ENCODE results near the gene COMMD9. TPM values are rescaled to one million over a fixed set of nuclear protein-coding genes. Genes with fewer than 3 reads are reported as not detected.

COMMD9 gene
- total and polyA plus RNA-seq, 2 donors (not counting 1 experiment from before 2014, with no cell fraction given) = 41.3 to 47.4 TPM

- no peaks in the 10 kb centered on the region for H4K20me1 ChIP-seq (ENCODE audit: control insufficient read depth, insufficient read depth, low read length, poor library complexity, severe bottlenecking)
- no peak overlapping the region for H3K27ac ChIP-seq (ENCODE audit: low read length in 2 of 2)
- CTCF ChIA-PET = interaction anchor here (0.7 kb wide), 1 partner anchor 409 kb away, joined by 3 read pairs; no protein-coding TSS in a partner anchor
- no peak overlapping the region for H3K4me3 ChIP-seq (ENCODE audit: control extremely low read depth in 1 of 5, extremely low read depth in 1 of 5, insufficient read depth in 1 of 5, low read depth in 2 of 5, low read length in 4 of 5)
- TF ChIP-seq EZH2 (IDR thresholded peaks at IDR 0.05; ENCODE audit: borderline replicate concordance, insufficient read depth, low read depth, low read length, poor library complexity, severe bottlenecking) (no peak), CTCF (IDR thresholded peaks at IDR 0.05) (no peak)
- peaks cover 35% of the 10 kb centered on the region for H3K27me3 Mint-ChIP-seq
- H3K4me1 Mint-ChIP-seq = no peaks in the 10 kb centered on the region
- intact Hi-C loops (cut with micrococcal nuclease) = no loop called here
- DNase-seq = no peak
- no peak overlapping the region for H3K4me3 Mint-ChIP-seq
- no peak overlapping the region for H2AFZ ChIP-seq (ENCODE audit: insufficient read depth, low read depth, low read length, poor library complexity, severe bottlenecking)
- H3K4me1 ChIP-seq (ENCODE audit: control insufficient read depth in 2 of 2, insufficient read depth in 2 of 2, low read length in 2 of 2) = no peaks in the 10 kb centered on the region
- 88% methylated on average over 4 of the region's 4 CpGs for WGBS (ENCODE audit: insufficient coverage)
- H3K9me3 Mint-ChIP-seq (ENCODE audit: insufficient read depth) = no peaks in the 10 kb centered on the region
- ATAC-seq (ENCODE audit: low read depth) = no peak
- H3K9me3 ChIP-seq (ENCODE audit: control extremely low read depth in 1 of 3, control insufficient read depth in 2 of 3, insufficient read depth in 1 of 3, low read length in 2 of 3) = peaks cover 0 to 4% (median 0%) of the 10 kb centered on the region in 3 donors
- no peak overlapping the region for H3K4me2 ChIP-seq (replicated peaks; ENCODE audit: low read depth, low read length, poor library complexity, severe bottlenecking)
- no peak overlapping the region for H3K9ac ChIP-seq (ENCODE audit: low read length)
- no peak overlapping the region for H3K27ac Mint-ChIP-seq
- POLR2A ChIA-PET = no interaction called here
- no peaks in the 10 kb centered on the region for H3K79me2 ChIP-seq (ENCODE audit: control insufficient read depth, insufficient read depth, low read length)
- no peaks in the 10 kb centered on the region for H3K36me3 ChIP-seq (replicated peaks in 1 of 2; ENCODE audit: control extremely low read depth in 1 of 2, control insufficient read depth in 1 of 2, extremely low read depth in 1 of 2, insufficient read depth in 2 of 2, low read length in 1 of 2)
- H3K27me3 ChIP-seq (replicated peaks in 1 of 4; ENCODE audit: control extremely low read depth in 1 of 4, control insufficient read depth in 3 of 4, insufficient read depth in 4 of 4, low read length in 3 of 4) = peaks cover 0 to 6% (median 1%) of the 10 kb centered on the region in 4 experiments
These were observed 28.1 kb downstream of the COMMD9 start for GRCh38 chr11:36261094-36261493.

- H3K79me2 ChIP-seq (ENCODE audit: control insufficient read depth, insufficient read depth, low read length) = no peaks in the 10 kb centered on the region
- intact Hi-C loops (cut with micrococcal nuclease) = no loop called here
These were observed 30.4 kb downstream of the COMMD9 start for GRCh38 chr11:36258730-36259360.

More at GRCh38 chr11:36258730-36259360, 30.4 kb downstream of the COMMD9 start:
- Mint-ChIP-seq H3K4me1 (no peaks in the 10 kb centered on the region), H3K4me3 (no peak overlapping the region), H3K27ac (no peak overlapping the region), H3K27me3 (peaks cover 35% of the 10 kb centered on the region), H3K9me3 (ENCODE audit: insufficient read depth) (no peaks in the 10 kb centered on the region)
- ChIA-PET POLR2A (no interaction called here), CTCF (interaction anchor here (0.9 to 1.6 kb wide), 5 partner anchors 9 to 643 kb away, joined by 3 to 9 read pairs (median 3); no protein-coding TSS in a partner anchor)
- DNase-seq (peak; percentile 11), ATAC-seq (ENCODE audit: low read depth) (no peak)
- Histone ChIP-seq H3K4me2 (replicated peaks; ENCODE audit: low read depth, low read length, poor library complexity, severe bottlenecking) (no peak overlapping the region), H3K9me3 (ENCODE audit: control extremely low read depth in 1 of 3, control insufficient read depth in 2 of 3, insufficient read depth in 1 of 3, low read length in 2 of 3) (peaks cover 0 to 5% (median 0%) of the 10 kb centered on the region in 3 donors), H3K36me3 (replicated peaks in 1 of 2; ENCODE audit: control extremely low read depth in 1 of 2, control insufficient read depth in 1 of 2, extremely low read depth in 1 of 2, insufficient read depth in 2 of 2, low read length in 1 of 2) (no peaks in the 10 kb centered on the region), H3K27ac (ENCODE audit: low read length in 2 of 2) (no peak overlapping the region), H3K4me3 (ENCODE audit: control extremely low read depth in 1 of 5, extremely low read depth in 1 of 5, insufficient read depth in 1 of 5, low read depth in 2 of 5, low read length in 4 of 5) (no peak overlapping the region), H3K4me1 (ENCODE audit: control insufficient read depth in 2 of 2, insufficient read depth in 2 of 2, low read length in 2 of 2) (no peaks in the 10 kb centered on the region), H2AFZ (ENCODE audit: insufficient read depth, low read depth, low read length, poor library complexity, severe bottlenecking) (no peak overlapping the region), H4K20me1 (ENCODE audit: control insufficient read depth, insufficient read depth, low read length, poor library complexity, severe bottlenecking) (no peaks in the 10 kb centered on the region), H3K27me3 (replicated peaks in 1 of 4; ENCODE audit: control extremely low read depth in 1 of 4, control insufficient read depth in 3 of 4, insufficient read depth in 4 of 4, low read length in 3 of 4) (peaks cover 0 to 7% (median 1%) of the 10 kb centered on the region in 4 experiments), H3K9ac (ENCODE audit: low read length) (no peak overlapping the region)
- TF ChIP-seq EZH2 (IDR thresholded peaks at IDR 0.05; ENCODE audit: borderline replicate concordance, insufficient read depth, low read depth, low read length, poor library complexity, severe bottlenecking) (no peak), CTCF (IDR thresholded peaks at IDR 0.05) (no peak)
- WGBS (ENCODE audit: insufficient coverage) = 45% methylated on average over 10 of the region's 12 CpGs
